Parathyroid adenoma (tissue), 2 donors: Measurements from ENCODE around the gene LNP1.

Experiments used
- H2AFZ ChIP-seq: fragments of 300-600 bp; sonication (generic); one replicate; pipeline ENCODE4 v1.7.0; 2017; ENCODE audit warnings: antibody characterized with exemption, mild to moderate bottlenecking
- H3K27ac ChIP-seq: fragments of 300-600 bp; sonication (generic); one replicate; pipeline ENCODE4 v1.7.0; 2017
- H3K27me3 ChIP-seq: fragments of 300-600 bp; sonication (generic); one replicate; pipeline ENCODE4 v1.7.0; 2017; ENCODE audit warnings: low read length; ENCODE audit not compliant: control insufficient read depth, insufficient read depth
- H3K36me3 ChIP-seq: fragments of 300-600 bp; sonication (generic); one replicate; pipeline ENCODE4 v1.7.0; 2017; ENCODE audit warnings: low read length; ENCODE audit not compliant: control insufficient read depth, insufficient read depth
- H3K4me1 ChIP-seq: fragments of 300-600 bp; sonication (generic); one replicate; pipeline ENCODE4 v1.7.0; 2017; ENCODE audit warnings: control low read depth
- H3K4me2 ChIP-seq: fragments of 300-600 bp; sonication (generic); one replicate; pipeline ENCODE4 v1.7.0; 2017; ENCODE audit warnings: low read length
- H3K4me3 ChIP-seq: fragments of 300-600 bp; sonication (generic); one replicate; pipeline ENCODE4 v1.7.0; 2017; ENCODE audit warnings: low read depth, low read length
- H3K79me2 ChIP-seq: fragments of 300-600 bp; sonication (generic); one replicate; pipeline ENCODE4 v1.7.0; 2017; ENCODE audit warnings: control low read depth
- H3K9ac ChIP-seq: fragments of 300-600 bp; sonication (generic); one replicate; pipeline ENCODE4 v1.7.0; 2017; ENCODE audit warnings: mild to moderate bottlenecking
- H3K9me3 ChIP-seq: fragments of 300-600 bp; sonication (generic); one replicate; pipeline ENCODE4 v1.7.0; 2017; ENCODE audit warnings: low read length; ENCODE audit not compliant: control insufficient read depth
- CTCF ChIP-seq: fragments of 300-600 bp; sonication (generic); IDR thresholded peaks from one replicate; pipeline ENCODE4 v1.7.0; 2017; ENCODE audit warnings: antibody characterized with exemption, mild to moderate bottlenecking
- donor health status: primary hyperparathyroidism.

The LNP1 gene

GRCh38 chr3:100489118-100489517 lies 87.8 kb downstream of the LNP1 start:
- no peak overlapping the region for H3K4me3 ChIP-seq
- no peaks in the 10 kb centered on the region for H3K27me3 ChIP-seq
- H3K4me2 ChIP-seq = no peak overlapping the region
- H2AFZ ChIP-seq = no peak overlapping the region
- no peaks in the 10 kb centered on the region for H3K4me1 ChIP-seq
- no peak overlapping the region for H3K9ac ChIP-seq
- no peaks in the 10 kb centered on the region for H3K79me2 ChIP-seq
- no peak overlapping the region for H3K27ac ChIP-seq
- H3K36me3 ChIP-seq = no peaks in the 10 kb centered on the region
- no peak for TF ChIP-seq CTCF
- no peaks in the 10 kb centered on the region for H3K9me3 ChIP-seq

- no peak for TF ChIP-seq CTCF
- H3K27ac ChIP-seq = no peak within 1 kb of the TSS
These were observed 91.0 kb downstream of the LNP1 start, which contains the start of gene TMEM45A for GRCh38 chr3:100492059-100493006. Gene TMEM45A (plus strand): TSS chr3:100492619. CDS start chr3:100555212, 62,593 bp downstream.

GRCh38 chr3:100496711-100497261 lies 95.4 kb downstream of the LNP1 start:
- Histone ChIP-seq H3K4me2 (no peak overlapping the region), H3K4me1 (no peaks in the 10 kb centered on the region), H3K27ac (no peak overlapping the region), H3K36me3 (no peaks in the 10 kb centered on the region), H2AFZ (no peak overlapping the region), H3K79me2 (no peaks in the 10 kb centered on the region), H3K9ac (no peak overlapping the region), H3K27me3 (no peaks in the 10 kb centered on the region), H3K9me3 (no peaks in the 10 kb centered on the region), H3K4me3 (no peak overlapping the region)
- TF ChIP-seq CTCF = no peak

More at GRCh38 chr3:100492059-100493006, 91.0 kb downstream of the LNP1 start, which contains the start of gene TMEM45A:
- Histone ChIP-seq H3K79me2 (no peaks in the 10 kb centered on the region), H2AFZ (peak within 1 kb of the TSS; percentile 56), H3K27me3 (no peaks in the 10 kb centered on the region), H3K4me2 (peak within 1 kb of the TSS; percentile 80), H3K9ac (no peak within 1 kb of the TSS), H3K4me1 (no peaks in the 10 kb centered on the region), H3K4me3 (peak within 1 kb of the TSS; percentile 78), H3K36me3 (no peaks in the 10 kb centered on the region), H3K9me3 (no peaks in the 10 kb centered on the region)

GRCh38 chr3:100499651-100500050 lies 98.3 kb downstream of the LNP1 start:
- TF ChIP-seq CTCF = no peak
- H3K79me2 ChIP-seq = no peaks in the 10 kb centered on the region
- H3K27ac ChIP-seq = no peak overlapping the region
- no peaks in the 10 kb centered on the region for H3K36me3 ChIP-seq
- H3K9ac ChIP-seq = no peak overlapping the region
- H3K9me3 ChIP-seq = no peaks in the 10 kb centered on the region
- no peaks in the 10 kb centered on the region for H3K27me3 ChIP-seq
- no peak overlapping the region for H3K4me3 ChIP-seq
- H3K4me1 ChIP-seq = no peaks in the 10 kb centered on the region
- H3K4me2 ChIP-seq = no peak overlapping the region
- H2AFZ ChIP-seq = no peak overlapping the region
